Brain microvascular endothelial cell (primary cell): ENCODE results near the gene ZMYM2.

Source experiments
- DNase-seq: peaks from one replicate; pipeline ENCODE4 v3.0.0-alpha.2; 2020
- H3K27ac ChIP-seq: fragments of 250-450 bp; sonication (Bioruptor Pico); 2 replicates; pipeline ENCODE4 v1.5.1; 2020; ENCODE audit warnings: mild to moderate bottlenecking, moderate library complexity
- H3K27me3 ChIP-seq: fragments of 250-450 bp; sonication (Bioruptor Pico); replicated peaks from 2 replicates; pipeline ENCODE4 v1.5.1; 2020; ENCODE audit warnings: mild to moderate bottlenecking
- H3K36me3 ChIP-seq: fragments of 250-450 bp; sonication (Bioruptor Pico); replicated peaks from 2 replicates; pipeline ENCODE4 v1.5.1; 2020; ENCODE audit warnings: mild to moderate bottlenecking
- H3K4me3 ChIP-seq: 2 replicates; pipeline ENCODE4 v1.5.1; 2011; ENCODE audit warnings: low read depth, mild to moderate bottlenecking, control low read depth, low read length, moderate library complexity
- CTCF ChIP-seq: IDR thresholded peaks from 2 replicates; pipeline ENCODE4 v1.5.1; 2011; ENCODE audit warnings: low read depth, mild to moderate bottlenecking, moderate library complexity, low read length, control low read depth, inconsistent platforms; ENCODE audit errors: missing control alignments
- in situ Hi-C: cut with HindIII; loops from 2 replicates; pipeline ENCODE4 v1.10.0; 2017; ENCODE audit warnings: low sequenced_read_pairs, low pct_ligation_motif_present

ZMYM2 gene

GRCh38 chr13:20002787-20003186 is 44.3 kb downstream of the ZMYM2 start:
- no peak overlapping the region for H3K4me3 ChIP-seq

GRCh38 chr13:20006206-20006605 is 47.7 kb downstream of the ZMYM2 start:
- in situ Hi-C loops: no loop called here
- peak; percentile 6 for DNase-seq
- peaks cover 27% of the 10 kb centered on the region for H3K36me3 ChIP-seq

More at GRCh38 chr13:20002787-20003186, 44.3 kb downstream of the ZMYM2 start:
- Histone ChIP-seq H3K27me3 (no peaks in the 10 kb centered on the region), H3K27ac (no peak overlapping the region), H3K36me3 (peaks cover 20% of the 10 kb centered on the region)
- in situ Hi-C loops: no loop called here
- TF ChIP-seq CTCF: no peak
- no peak for DNase-seq

GRCh38 chr13:20015763-20016162 is 57.2 kb downstream of the ZMYM2 start:
- Histone ChIP-seq H3K27ac (no peak overlapping the region), H3K27me3 (no peaks in the 10 kb centered on the region), H3K36me3 (no peaks in the 10 kb centered on the region), H3K4me3 (no peak overlapping the region)
- no peak for TF ChIP-seq CTCF
- no peak for DNase-seq
- in situ Hi-C loops: no loop called here

More at GRCh38 chr13:20006206-20006605, 47.7 kb downstream of the ZMYM2 start:
- Histone ChIP-seq H3K4me3 (no peak overlapping the region), H3K27ac (peak overlapping the region; percentile 31), H3K27me3 (no peaks in the 10 kb centered on the region)
- TF ChIP-seq CTCF: no peak

GRCh38 chr13:20016649-20017364 is 58.3 kb downstream of the ZMYM2 start:
- H3K27me3 ChIP-seq: no peaks in the 10 kb centered on the region
- no peak for TF ChIP-seq CTCF
- no peak overlapping the region for H3K27ac ChIP-seq
- in situ Hi-C loops: no loop called here
- H3K4me3 ChIP-seq: no peak overlapping the region
- DNase-seq: no peak
- H3K36me3 ChIP-seq: no peaks in the 10 kb centered on the region

GRCh38 chr13:20017365-20017711 is 58.8 kb downstream of the ZMYM2 start:
- no peaks in the 10 kb centered on the region for H3K27me3 ChIP-seq
- in situ Hi-C loops: no loop called here
- no peak overlapping the region for H3K27ac ChIP-seq
- no peak for TF ChIP-seq CTCF
- no peaks in the 10 kb centered on the region for H3K36me3 ChIP-seq
- DNase-seq: no peak
- no peak overlapping the region for H3K4me3 ChIP-seq

- no peaks in the 10 kb centered on the region for H3K27me3 ChIP-seq
- no peak overlapping the region for H3K27ac ChIP-seq
- H3K4me3 ChIP-seq: no peak overlapping the region
- in situ Hi-C loops: no loop called here
- no peaks in the 10 kb centered on the region for H3K36me3 ChIP-seq
- DNase-seq: no peak
- no peak for TF ChIP-seq CTCF
These were observed 60.5 kb downstream of the ZMYM2 start for GRCh38 chr13:20019043-20019442.
